Ishikawa (cell line): ENCODE data around the gene ZNF536.

ENCODE experiments used
- CEBPB ChIP-seq: IDR thresholded peaks from 2 replicates; pipeline ENCODE4 v1.6.1; 2012
- CREB1 ChIP-seq: IDR thresholded peaks from 2 replicates; pipeline ENCODE4 v1.6.1; 2012; ENCODE audit warnings: low read depth
- EGR1 ChIP-seq: IDR thresholded peaks from 2 replicates; pipeline ENCODE4 v1.6.1; 2012
- EP300 ChIP-seq: IDR thresholded peaks from 2 replicates; pipeline ENCODE4 v1.6.1; 2012; ENCODE audit warnings: borderline replicate concordance
- FOXM1 ChIP-seq: IDR thresholded peaks from 2 replicates; pipeline ENCODE4 v1.6.1; 2012; ENCODE audit warnings: low read depth, borderline replicate concordance
- NFIC ChIP-seq: IDR thresholded peaks from 2 replicates; pipeline ENCODE4 v1.6.1; 2012
- RAD21 ChIP-seq: IDR thresholded peaks from 2 replicates; pipeline ENCODE4 v1.6.1; 2012; ENCODE audit warnings: low read depth
- REST ChIP-seq: IDR thresholded peaks from 2 replicates; pipeline ENCODE4 v1.6.1; 2012; ENCODE audit warnings: low read depth, mild to moderate bottlenecking
- TAF1 ChIP-seq: IDR thresholded peaks from 2 replicates; pipeline ENCODE4 v1.6.1; 2012; ENCODE audit warnings: low read depth, mild to moderate bottlenecking
- TCF12 ChIP-seq: IDR thresholded peaks from 2 replicates; pipeline ENCODE4 v1.6.1; 2012; ENCODE audit warnings: low read depth
- TEAD4 ChIP-seq: IDR thresholded peaks from 2 replicates; pipeline ENCODE4 v1.6.1; 2012
- USF1 ChIP-seq: IDR thresholded peaks from 2 replicates; pipeline ENCODE4 v1.6.1; 2012
- YY1 ChIP-seq: IDR thresholded peaks from 2 replicates; pipeline ENCODE4 v1.6.1; 2012; ENCODE audit warnings: low read depth
- ZBTB7A ChIP-seq: IDR thresholded peaks from 2 replicates; pipeline ENCODE4 v1.6.1; 2012; ENCODE audit warnings: low read depth
- TF ChIP-seq, protein P1 (sequence below): IDR thresholded peaks from 2 replicates; pipeline ENCODE4 v1.6.1; 2012

The ZNF536 gene

GRCh38 chr19:30596268-30596667 is 224.1 kb downstream of the ZNF536 start:
- TF ChIP-seq REST = no peak
- TF ChIP-seq EGR1 = no peak
- no peak for TF ChIP-seq USF1
- TF ChIP-seq RAD21 = no peak
- no peak for TF ChIP-seq ZBTB7A
- TF ChIP-seq TEAD4 = no peak
- TF ChIP-seq, protein P1, sequence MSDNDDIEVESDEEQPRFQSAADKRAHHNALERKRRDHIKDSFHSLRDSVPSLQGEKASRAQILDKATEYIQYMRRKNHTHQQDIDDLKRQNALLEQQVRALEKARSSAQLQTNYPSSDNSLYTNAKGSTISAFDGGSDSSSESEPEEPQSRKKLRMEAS = no peak

GRCh38 chr19:30596813-30597399 is 224.7 kb downstream of the ZNF536 start:
- TF ChIP-seq FOXM1 (no peak), EGR1 (no peak), EP300 (no peak), ZBTB7A (no peak), CEBPB (no peak), YY1 (no peak), TEAD4 (no peak), CREB1 (no peak), RAD21 (no peak), TCF12 (no peak), REST (no peak), TAF1 (no peak), USF1 (no peak), NFIC (no peak)
- TF ChIP-seq, protein P1 = no peak

GRCh38 chr19:30598688-30599087 is 226.5 kb downstream of the ZNF536 start:
- TF ChIP-seq, protein P1 = no peak

DNA sequence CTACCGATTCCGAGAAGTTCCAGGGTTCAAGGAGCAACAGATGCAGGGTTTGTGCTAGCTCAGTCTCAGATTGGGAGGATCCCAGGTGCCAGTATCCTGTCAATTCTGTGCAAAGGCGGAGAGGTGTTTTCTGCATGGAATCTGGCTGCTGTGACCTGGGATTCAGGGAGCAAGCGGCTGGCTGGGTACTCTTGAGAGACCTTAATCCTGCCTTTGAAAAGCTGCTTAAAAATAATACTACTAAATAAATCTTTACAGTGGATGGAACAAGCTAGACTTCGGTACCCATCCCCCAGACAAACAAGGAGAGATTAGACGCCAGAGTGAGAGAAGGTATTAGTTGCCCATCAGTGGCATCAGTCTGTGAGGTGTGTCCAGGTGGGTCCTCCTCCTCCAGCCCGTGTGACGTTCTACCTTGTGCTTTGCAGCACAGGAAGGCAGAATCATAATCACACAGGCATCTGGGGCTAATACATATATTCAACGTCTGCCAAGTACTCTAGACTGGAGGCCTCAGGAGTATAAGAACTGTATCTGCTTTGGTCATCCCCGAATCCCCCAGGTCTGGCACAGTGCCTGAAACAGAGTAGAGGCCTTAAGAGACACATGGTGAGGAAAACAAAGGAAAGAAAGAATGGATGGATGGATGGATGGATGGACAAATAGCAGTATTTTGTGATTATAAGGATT is 230.6 kb downstream of the ZNF536 start:
- TF ChIP-seq REST (no peak), USF1 (no peak), FOXM1 (no peak), TCF12 (no peak), CEBPB (no peak), EGR1 (no peak), TAF1 (no peak), TEAD4 (no peak), RAD21 (no peak), YY1 (no peak), EP300 (no peak), NFIC (no peak), CREB1 (no peak), ZBTB7A (no peak)
- TF ChIP-seq, protein P1 = no peak
